NOMO-1 (cell line): ENCODE results near the gene OIP5.
A peak's percentile ranks its signal among the peaks of the same experiment; 100 is the strongest.
"Not testable (repeated sequence)": the region's sequence is repeated elsewhere in the genome, so short reads cannot be mapped to it uniquely, and the experiment has no call there.

ENCODE experiments used
- DNase-seq, 2 experiments: peaks; one replicate each; lab custom pipeline; 2025; ENCODE audit not compliant: unreplicated experiment in 2 of 2; lab: John Stamatoyannopoulos, UW

OIP5 gene

GRCh38 chr15:41304149-41304770 lies 28.1 kb downstream of the OIP5 start:
- peak in 1 of 2 experiments; percentile 52 for DNase-seq

- no peak for DNase-seq
Observed at GRCh38 chr15:41301587-41301986, 30.8 kb downstream of the OIP5 start.

- not testable (repeated sequence) for DNase-seq
Observed at GRCh38 chr15:41301139-41301538, 31.3 kb downstream of the OIP5 start.

- DNase-seq, result no peak
Observed at GRCh38 chr15:41292521-41292920, 39.9 kb downstream of the OIP5 start.

GRCh38 chr15:41291065-41291631 lies 41.2 kb downstream of the OIP5 start:
- peak; percentile 80 to 96 for DNase-seq

- DNase-seq, result no peak
Observed at GRCh38 chr15:41289953-41290352, 42.4 kb downstream of the OIP5 start.

- DNase-seq, result no peak
Observed at GRCh38 chr15:41288464-41288863, 43.9 kb downstream of the OIP5 start.

- peak in 1 of 2 experiments; percentile 51 for DNase-seq
Observed at GRCh38 chr15:41286665-41287333, 45.6 kb downstream of the OIP5 start.

GRCh38 chr15:41285285-41285684 lies 47.1 kb downstream of the OIP5 start:
- no peak for DNase-seq

- DNase-seq, result no peak
Observed at GRCh38 chr15:41284427-41285177, 47.8 kb downstream of the OIP5 start.

- peak; percentile 98 to 99 for DNase-seq
Observed at GRCh38 chr15:41283653-41284426, 48.6 kb downstream of the OIP5 start.

GRCh38 chr15:41282980-41283652 lies 49.3 kb downstream of the OIP5 start:
- not testable (repeated sequence) for DNase-seq

- not testable (repeated sequence) for DNase-seq
Observed at GRCh38 chr15:41282436-41282835, 50.0 kb downstream of the OIP5 start.

- no peak for DNase-seq
Observed at GRCh38 chr15:41281236-41281635, 51.2 kb downstream of the OIP5 start.

GRCh38 chr15:41279535-41280283 lies 52.7 kb downstream of the OIP5 start:
- no peak for DNase-seq

GRCh38 chr15:41278319-41278718 lies 54.1 kb downstream of the OIP5 start:
- DNase-seq, result peak; percentile 64 to 73

- no peak for DNase-seq
Observed at GRCh38 chr15:41276831-41277230, 55.6 kb downstream of the OIP5 start.

- no peak for DNase-seq
Observed at GRCh38 chr15:41269887-41270286, 62.5 kb downstream of the OIP5 start.

GRCh38 chr15:41263891-41264351 lies 68.5 kb downstream of the OIP5 start:
- peak in 1 of 2 experiments; percentile 74 for DNase-seq
